ENCODE data around the gene MIEN1.
"Not testable (repeated sequence)": the region's sequence is repeated elsewhere in the genome, so short reads cannot be mapped to it uniquely, and the experiment has no call there.

The MIEN1 gene

DNA sequence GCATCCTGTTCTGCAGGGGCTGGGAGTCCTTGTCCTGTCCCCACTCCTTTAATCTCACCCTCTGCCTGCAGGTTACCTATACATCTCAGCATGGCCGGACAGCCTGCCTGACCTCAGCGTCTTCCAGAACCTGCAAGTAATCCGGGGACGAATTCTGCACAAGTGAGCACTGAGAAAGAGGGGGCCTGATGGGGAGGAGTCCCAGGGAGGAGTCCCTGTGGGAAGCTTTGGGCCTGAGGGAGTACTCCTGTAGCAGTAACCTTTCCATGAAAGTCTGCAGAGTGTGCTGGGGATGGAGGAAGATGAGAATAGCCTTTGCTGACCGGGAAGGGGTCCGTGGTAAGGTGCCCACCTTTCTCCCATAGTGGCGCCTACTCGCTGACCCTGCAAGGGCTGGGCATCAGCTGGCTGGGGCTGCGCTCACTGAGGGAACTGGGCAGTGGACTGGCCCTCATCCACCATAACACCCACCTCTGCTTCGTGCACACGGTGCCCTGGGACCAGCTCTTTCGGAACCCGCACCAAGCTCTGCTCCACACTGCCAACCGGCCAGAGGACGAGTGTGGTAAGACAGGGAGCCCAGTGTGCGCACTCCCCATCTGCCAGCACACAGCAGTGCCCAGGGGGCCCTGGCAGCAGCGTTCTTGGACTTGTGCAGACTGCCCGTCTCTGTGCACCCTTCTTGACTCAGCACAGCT is 14.8 kb downstream of the MIEN1 start:
- DNase-seq = no peak

GRCh38 chr17:39714234-39714633 is 16.1 kb downstream of the MIEN1 start:
- no peak for DNase-seq

GRCh38 chr17:39711851-39712250 is 18.5 kb downstream of the MIEN1 start:
- no peak for DNase-seq

- not testable (repeated sequence) for DNase-seq
Measured at GRCh38 chr17:39711071-39711470, 19.3 kb downstream of the MIEN1 start.

GRCh38 chr17:39709998-39710964 is 20.1 kb downstream of the MIEN1 start:
- DNase-seq = no peak

- DNase-seq = no peak
Measured at GRCh38 chr17:39709319-39709997, 20.9 kb downstream of the MIEN1 start.

GRCh38 chr17:39706921-39707337 is 23.4 kb downstream of the MIEN1 start:
- DNase-seq = no peak

- no peak for DNase-seq
Measured at GRCh38 chr17:39706383-39706782, 23.9 kb downstream of the MIEN1 start.

- no peak for DNase-seq
Measured at GRCh38 chr17:39705786-39706348, 24.5 kb downstream of the MIEN1 start.

DNA sequence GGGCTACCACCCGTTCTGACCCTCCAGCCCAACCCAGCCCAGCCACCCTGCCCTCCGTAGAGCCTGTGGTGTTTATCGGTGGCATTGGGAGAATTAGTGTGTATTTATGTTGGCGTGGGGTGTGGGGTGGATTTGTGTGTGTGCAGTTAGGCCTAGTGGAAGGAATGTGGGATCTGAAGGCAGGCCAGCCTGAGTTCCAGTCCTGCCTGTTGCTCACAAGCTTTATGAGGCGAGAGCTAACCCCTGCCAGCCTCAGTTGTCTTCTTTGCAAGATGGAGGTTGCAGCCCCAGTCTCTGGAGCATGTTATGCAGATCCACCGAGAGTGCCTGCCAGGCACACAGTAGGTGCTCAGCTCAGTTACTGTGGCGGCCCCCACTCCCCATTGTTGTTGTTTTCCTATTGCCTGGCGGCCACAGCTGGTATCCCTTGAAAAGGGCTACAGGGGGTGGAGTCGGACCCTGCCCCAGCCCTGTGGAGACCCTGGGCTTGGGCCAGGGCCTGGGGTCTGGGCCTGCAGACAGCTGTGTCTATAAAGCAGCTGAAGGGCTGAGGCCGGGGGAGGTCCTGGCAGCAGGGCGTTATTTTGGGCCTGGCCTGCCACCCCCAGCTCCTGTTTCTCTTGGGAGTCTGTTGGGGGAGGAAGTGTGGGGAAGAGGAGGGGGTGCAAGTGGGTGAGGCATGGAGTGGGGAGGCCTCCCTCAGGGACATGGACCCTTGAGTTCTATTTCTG is 25.3 kb downstream of the MIEN1 start:
- DNase-seq = no peak

GRCh38 chr17:39703913-39704312 is 26.4 kb downstream of the MIEN1 start:
- DNase-seq = no peak

DNA sequence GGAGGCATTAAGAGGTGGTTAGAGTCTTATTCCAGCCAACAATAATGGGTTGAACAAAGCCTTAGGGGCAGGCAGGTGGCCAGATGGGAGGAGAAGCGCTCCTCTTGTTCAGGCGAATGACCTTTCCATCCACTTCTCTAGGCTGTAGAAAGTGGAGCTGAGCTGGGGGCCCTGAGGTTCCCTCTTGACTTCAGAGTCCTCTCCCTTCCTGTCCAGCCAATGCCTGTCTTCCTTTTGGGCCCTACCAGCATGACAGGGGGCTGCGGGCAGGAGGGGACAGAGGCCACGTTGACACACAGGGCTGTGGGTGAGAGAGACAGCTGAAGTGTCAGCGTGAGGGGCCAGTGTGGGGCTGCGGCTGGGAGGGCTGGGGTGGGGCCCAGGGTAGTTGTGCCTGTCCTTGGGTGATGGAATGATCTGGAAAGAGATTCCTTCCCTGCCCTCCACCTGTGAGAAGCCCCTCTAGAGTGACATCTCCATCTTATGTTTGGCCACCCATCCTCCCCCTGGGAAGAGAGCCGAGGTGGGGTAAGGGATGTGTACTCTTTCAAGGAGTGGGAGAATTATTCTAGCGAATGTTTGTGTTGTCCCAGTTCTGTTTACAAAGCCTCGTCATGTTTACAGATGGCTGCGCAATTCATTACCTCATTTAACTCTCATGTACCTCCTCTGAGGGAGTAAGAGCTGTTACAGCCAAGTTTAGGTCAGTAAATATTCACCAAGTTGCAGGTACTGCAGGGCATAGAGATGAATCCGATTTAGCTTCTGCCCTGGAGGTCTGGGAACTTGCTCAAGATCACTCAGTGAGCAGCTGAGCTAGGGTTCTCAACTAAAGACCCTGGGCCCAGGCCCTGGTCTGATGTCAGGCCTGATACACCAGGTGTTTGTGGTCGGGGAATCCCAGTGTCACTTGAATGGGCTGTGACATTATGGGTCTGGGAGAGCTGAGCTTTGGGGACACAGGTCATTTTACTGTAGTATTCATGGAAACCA is 27.1 kb downstream of the MIEN1 start:
- no peak for DNase-seq

DNA sequence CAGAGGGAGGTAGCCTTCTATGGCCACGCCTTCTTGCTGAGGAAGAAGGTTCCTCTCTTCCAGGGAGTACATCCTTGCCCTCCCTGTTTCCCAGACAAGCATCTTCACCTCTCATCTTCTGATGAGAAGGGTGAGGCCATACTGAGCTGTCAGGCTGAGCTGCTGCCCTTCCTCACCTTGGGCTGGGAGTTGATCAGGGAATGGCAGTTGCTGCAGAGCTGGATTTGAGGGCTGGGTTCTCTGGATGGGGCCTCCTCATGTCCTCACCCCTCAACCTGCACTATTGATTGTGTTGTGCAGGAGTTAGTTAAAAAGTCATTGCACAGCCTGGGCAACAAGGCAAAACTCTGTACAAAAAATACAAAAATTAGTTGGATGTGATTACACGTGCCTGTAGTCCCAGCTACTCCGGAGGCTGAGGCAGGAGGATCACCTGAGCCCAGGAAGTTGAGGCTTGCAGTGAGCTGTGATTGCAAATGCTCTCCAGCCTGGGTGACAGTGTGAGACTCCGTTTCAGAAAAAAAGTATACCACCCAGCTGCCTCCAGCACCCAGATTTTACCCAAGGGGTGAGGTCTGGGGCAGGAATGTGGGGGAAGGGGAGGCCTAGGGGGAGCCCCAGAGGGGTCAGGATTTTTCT is 28.4 kb downstream of the MIEN1 start:
- no peak for DNase-seq

- no peak for DNase-seq
Measured at GRCh38 chr17:39701012-39701783, 29.1 kb downstream of the MIEN1 start.

GRCh38 chr17:39700148-39700987 is 30.0 kb downstream of the MIEN1 start:
- DNase-seq = no peak

- no peak for DNase-seq
Measured at GRCh38 chr17:39699818-39700147, 30.5 kb downstream of the MIEN1 start, which contains the start of gene ERBB2. TSS of gene ERBB2 (plus strand) at chr17:39700064. CDS start at chr17:39700239, 175 bp downstream.

GRCh38 chr17:39699157-39699817 is 31.0 kb downstream of the MIEN1 start:
- DNase-seq = not testable (repeated sequence)

DNA sequence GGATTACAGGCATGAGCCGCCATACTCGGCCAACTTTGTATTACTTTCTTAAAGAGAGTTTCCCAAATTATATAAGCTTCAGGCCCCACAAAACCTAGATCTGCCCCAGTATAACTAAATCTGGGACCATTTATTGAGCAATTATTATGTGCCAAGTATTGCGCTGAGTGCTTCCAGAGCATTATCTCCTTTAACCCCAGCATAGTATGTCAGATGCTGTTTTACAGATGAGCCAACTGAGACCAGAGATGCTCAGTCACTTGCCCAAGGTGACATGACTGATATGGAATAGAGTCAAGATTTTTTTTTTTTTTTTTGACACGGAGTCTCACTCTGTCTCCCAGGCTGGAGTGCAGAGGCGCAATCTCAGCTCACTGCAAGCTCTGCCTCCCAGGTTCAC is 32.4 kb downstream of the MIEN1 start:
- no peak for DNase-seq
